ENCODE results near the gene LAMTOR3.
"Not testable (repeated sequence)": the region's sequence is repeated elsewhere in the genome, so short reads cannot be mapped to it uniquely, and the experiment has no call there.

Gene LAMTOR3

DNA sequence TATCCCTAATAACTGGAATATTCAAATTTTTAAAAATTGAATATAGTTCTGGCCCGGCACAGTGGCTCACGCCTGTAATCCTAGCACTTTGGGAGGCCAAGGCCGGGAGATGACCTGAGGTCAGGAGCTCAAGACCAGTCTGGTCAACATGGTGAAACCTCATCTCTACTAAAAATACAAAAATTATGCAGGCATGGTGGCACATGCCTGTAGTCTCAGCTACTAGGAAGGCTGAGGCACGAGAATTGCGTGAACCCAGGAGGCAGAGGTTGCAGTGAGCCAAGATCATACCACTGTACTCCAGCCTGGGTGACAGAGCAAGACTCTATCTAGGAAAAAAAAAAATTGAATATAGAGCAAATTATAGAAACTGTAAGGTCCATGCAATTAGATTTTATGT lies 64.2 kb downstream of the LAMTOR3 start:
- DNase-seq (ENCODE audit: low spot score), result not testable (repeated sequence)

DNA sequence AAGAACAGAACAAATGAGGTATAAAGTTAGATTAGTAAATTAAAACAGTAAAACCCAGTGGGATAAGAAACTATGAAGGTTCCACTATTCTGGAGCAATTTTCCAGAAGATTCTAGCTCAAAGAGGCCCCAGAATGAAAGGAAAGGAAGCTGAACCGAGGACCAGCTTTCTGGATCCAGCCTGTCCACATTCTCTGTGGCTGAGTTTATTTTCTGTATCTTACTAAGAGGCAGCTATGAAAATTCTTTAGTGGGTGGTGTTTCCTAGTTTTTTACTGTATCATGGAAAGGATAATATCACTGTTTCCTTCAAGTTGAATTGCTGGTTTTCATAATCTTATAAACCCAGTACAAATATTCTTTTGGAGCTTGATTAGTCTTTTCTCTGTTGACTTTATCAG lies 65.8 kb downstream of the LAMTOR3 start:
- DNase-seq (ENCODE audit: low spot score), result no peak

All from globus pallidus (tissue), 1 donor.